GM12875 (cell line): ENCODE results near the gene PPFIA2.
"Not testable (repeated sequence)": the region's sequence is repeated elsewhere in the genome, so short reads cannot be mapped to it uniquely, and the experiment has no call there.

Source experiments
- H3K4me3 ChIP-seq: one replicate; pipeline ENCODE4 v1.5.1; 2011; ENCODE audit warnings: low read depth, low read length, control low read depth
- TF ChIP-seq, protein P1 (sequence below): IDR thresholded peaks from 2 replicates; pipeline ENCODE4 v1.5.1; 2011; ENCODE audit warnings: low read depth, mild to moderate bottlenecking, control low read depth, inconsistent platforms, low read length, moderate library complexity, borderline replicate concordance; ENCODE audit not compliant: insufficient read depth

Gene PPFIA2

DNA sequence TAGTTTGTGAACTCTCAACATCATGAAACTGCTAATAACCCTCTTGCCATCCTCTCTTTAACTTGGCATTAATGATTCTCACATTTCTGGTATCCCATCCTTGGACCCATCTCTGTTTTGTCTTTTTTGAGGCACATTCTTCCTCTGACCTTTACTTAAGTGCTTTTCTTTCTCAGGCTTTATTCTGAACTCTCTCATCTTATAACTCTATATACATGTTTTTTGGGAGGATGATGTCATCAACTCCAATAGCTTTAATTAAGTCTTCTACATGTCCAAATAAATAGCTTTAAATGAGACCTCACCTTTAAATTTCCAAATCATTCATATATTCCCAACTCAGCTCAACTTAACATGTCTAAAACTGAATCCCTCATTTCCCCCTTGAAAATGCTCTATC is 88.4 kb downstream of the PPFIA2 start:
- TF ChIP-seq, protein P1, sequence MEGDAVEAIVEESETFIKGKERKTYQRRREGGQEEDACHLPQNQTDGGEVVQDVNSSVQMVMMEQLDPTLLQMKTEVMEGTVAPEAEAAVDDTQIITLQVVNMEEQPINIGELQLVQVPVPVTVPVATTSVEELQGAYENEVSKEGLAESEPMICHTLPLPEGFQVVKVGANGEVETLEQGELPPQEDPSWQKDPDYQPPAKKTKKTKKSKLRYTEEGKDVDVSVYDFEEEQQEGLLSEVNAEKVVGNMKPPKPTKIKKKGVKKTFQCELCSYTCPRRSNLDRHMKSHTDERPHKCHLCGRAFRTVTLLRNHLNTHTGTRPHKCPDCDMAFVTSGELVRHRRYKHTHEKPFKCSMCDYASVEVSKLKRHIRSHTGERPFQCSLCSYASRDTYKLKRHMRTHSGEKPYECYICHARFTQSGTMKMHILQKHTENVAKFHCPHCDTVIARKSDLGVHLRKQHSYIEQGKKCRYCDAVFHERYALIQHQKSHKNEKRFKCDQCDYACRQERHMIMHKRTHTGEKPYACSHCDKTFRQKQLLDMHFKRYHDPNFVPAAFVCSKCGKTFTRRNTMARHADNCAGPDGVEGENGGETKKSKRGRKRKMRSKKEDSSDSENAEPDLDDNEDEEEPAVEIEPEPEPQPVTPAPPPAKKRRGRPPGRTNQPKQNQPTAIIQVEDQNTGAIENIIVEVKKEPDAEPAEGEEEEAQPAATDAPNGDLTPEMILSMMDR: no peak
- H3K4me3 ChIP-seq: no peak overlapping the region

DNA sequence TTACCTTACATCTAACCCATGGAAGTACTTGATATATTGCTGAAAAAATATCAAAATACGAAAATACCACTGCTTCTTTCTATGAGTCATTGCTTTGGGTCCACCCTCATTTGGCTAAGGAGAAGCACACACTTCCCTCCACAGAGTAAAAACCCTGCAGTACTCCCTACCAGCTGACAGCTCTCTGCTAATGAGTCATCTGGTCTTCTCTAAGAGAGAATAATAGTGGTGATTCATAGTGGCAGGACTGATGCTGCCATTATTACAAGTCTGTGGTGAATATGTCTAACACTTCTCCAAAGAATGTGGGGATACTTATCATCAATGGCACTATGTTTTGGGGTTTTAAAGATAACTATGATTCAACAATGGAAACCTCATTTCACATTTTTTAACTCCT is 90.7 kb downstream of the PPFIA2 start:
- H3K4me3 ChIP-seq: no peak overlapping the region
- TF ChIP-seq, protein P1: no peak

DNA sequence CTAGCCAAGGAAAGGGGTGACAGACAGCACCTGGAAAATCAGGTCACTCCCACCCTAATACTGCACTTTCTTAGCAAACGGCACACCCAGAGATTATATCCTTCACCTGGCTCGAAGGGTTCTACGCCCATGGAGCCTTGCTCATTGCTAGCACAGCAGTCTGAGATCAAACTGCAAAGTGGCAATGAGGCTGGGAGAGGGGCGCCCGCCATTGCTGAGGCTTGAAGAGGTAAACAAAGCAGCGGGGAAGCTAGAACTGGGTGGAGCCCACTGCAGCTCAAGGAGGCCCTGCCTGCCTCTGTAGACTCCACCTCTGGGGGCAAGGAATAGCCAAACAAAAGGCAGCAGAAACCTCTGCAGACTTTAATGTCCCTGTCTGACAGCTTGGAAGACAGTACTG is 99.8 kb downstream of the PPFIA2 start:
- not testable (repeated sequence) for H3K4me3 ChIP-seq

DNA sequence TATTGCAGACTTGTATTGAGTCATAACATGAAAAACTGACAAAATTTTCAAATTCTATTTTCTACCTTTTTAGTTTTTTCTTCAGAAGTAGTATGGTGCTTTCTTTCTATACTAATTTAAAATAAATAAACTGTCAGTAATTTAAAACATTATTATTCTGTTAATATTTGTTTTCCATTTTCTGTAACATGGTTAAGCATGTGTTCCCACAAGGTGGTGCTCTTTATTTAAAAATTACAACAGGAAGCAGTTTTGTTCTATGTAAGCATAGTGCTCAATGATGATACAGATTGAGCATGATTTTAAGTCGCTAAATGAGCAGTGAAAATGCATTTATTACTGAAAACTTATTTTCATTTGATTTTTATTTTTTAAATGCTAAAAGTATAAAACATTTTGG is 114.6 kb downstream of the PPFIA2 start:
- TF ChIP-seq, protein P1: no peak
- no peak overlapping the region for H3K4me3 ChIP-seq

DNA sequence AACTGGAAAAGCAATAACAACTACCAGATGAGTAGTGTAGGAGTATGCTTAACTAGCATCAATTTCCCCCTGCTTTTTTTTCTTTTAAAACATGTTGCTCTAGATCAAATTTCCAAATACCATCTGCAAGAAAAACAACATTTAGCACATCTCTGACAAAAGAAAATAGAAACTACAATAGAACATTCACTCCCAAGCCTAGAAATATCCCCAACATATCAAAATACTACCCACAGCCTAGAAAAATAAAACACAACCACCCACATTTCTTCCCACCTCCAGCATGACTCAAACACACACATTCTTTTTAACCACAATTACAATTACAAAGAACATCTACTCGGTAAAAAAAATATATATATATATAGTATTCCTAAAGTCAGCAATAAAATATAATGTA is 120.0 kb downstream of the PPFIA2 start:
- no peak overlapping the region for H3K4me3 ChIP-seq
- TF ChIP-seq, protein P1: no peak

DNA sequence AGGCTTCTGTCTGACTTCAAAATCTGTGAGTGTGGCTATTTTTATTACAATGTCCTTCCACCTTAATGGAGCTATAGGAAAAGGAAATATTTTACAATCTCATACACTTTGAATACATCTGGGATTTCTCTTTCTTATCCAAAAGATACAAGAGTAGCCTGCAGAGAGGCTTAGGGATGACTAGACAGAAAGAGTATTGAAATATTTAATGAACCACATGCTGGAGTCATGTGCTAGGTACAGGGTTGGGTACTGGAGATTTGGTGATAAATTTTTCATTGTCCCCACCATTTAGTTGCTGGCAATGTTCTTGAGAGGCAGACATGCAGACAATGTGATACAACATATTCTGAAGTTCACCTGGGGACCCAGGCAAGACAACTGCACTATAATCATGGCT is 126.0 kb downstream of the PPFIA2 start:
- H3K4me3 ChIP-seq: no peak overlapping the region
- TF ChIP-seq, protein P1: no peak

DNA sequence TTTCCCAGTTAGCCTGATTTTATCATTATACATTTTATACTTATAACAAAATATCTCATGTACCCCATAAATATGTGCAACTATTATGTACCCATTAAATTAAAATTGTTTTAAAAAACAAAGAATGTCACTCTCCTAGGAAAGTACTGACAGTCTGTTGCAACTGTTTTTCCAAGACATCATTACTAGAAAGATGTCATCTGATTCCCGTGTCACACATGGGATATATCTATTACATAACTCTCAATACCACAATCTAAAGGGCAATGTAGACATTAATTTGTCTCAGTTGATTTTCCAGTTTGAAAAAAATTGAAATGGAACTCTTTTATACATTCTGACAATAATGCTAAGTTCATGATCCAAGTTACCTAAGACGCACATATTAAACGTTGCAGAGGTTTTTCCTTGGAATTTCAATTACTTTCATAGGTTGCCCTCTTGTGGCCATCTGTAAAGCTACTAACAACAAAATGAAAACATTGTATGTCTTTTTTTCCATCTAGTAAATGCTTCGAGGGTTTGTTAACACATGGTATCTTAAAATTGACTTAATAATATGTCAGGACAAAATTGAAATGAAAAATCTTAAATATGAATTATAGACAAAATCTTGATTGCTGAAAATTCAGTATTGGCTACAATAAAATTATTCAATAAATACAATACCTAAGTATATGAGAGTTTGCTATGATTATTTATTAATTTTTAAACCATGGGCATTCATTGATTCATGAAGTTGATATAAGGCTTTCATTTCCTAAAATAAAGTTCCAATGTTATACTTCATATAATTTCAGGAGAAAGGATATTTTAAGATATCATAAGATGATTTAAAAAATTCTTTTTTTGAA is 131.6 kb downstream of the PPFIA2 start:
- TF ChIP-seq, protein P1: peak; percentile 25; the same call in 1 of the 2 replicates
- no peak overlapping the region for H3K4me3 ChIP-seq
